ENCODE measurements around the gene INPP5B. TPM values are rescaled to one million over a fixed set of nuclear protein-coding genes. Genes with fewer than 3 reads are reported as not detected.

The INPP5B gene
- total and polyA plus RNA-seq, 2 of the 13 experiments (the other 11 are each of a cell fraction or from before 2014, with no cell fraction given), result 9.0 to 9.8 TPM

DNA sequence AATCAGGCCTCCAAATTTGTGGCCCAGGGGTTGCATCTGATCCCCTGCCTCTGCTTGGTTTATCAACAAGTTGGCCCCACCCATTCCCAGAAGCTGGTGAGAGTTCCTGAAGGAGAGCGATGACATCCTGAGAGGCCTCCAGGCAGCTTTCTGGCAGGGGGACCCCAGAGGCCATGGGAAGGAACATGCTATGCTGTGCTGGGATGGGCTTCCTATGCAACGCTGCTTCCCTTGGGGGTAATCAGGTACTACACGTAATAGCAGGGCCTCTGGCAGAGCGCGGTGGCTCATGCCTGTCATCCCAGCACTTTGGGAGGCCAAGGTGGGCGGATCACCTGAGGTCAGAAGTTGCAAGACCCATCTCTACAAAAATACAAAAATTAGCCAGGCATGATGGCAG is 79.1 kb downstream of the INPP5B start (continued):
- no peak for TF ChIP-seq ZNF607 (CRISPR knock-in tag; IDR thresholded peaks at IDR 0.05; ENCODE audit: borderline replicate concordance)
- TF ChIP-seq, protein P1, sequence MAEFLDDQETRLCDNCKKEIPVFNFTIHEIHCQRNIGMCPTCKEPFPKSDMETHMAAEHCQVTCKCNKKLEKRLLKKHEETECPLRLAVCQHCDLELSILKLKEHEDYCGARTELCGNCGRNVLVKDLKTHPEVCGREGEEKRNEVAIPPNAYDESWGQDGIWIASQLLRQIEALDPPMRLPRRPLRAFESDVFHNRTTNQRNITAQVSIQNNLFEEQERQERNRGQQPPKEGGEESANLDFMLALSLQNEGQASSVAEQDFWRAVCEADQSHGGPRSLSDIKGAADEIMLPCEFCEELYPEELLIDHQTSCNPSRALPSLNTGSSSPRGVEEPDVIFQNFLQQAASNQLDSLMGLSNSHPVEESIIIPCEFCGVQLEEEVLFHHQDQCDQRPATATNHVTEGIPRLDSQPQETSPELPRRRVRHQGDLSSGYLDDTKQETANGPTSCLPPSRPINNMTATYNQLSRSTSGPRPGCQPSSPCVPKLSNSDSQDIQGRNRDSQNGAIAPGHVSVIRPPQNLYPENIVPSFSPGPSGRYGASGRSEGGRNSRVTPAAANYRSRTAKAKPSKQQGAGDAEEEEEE (CRISPR knock-in tag; IDR thresholded peaks at IDR 0.05; ENCODE audit: borderline replicate concordance), result no peak

DNA sequence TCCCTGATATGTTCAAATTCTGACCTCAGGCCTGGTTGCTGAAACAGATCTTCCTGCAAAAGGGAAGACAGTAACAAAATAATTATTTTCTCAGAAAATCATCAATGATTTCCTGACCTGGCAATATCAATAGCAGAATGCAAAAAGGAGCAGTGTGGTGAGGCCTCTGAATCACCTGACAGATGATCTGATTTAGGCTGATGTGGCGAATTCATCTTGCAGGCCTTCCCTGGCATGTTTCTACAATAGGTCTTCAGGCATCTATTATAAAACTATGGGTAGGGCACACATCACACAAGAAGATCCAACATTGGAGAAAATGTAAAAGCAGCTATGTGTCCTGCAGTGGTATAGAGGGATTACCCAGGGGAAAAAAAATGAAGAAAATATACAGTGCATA is 80.4 kb downstream of the INPP5B start:
- POLR2A ChIA-PET, result no interaction called here
- Histone ChIP-seq H4K20me1 (ENCODE audit: insufficient read depth, low read length) (no peaks in the 10 kb centered on the region), H3K27me3 (ENCODE audit: control insufficient read depth in 1 of 2, insufficient read depth in 2 of 2, low read length in 2 of 2) (no peaks in the 10 kb centered on the region; a peak in 1 of 5 replicates), H3K79me2 (ENCODE audit: insufficient read depth, low read length) (no peaks in the 10 kb centered on the region), H3K4me2 (ENCODE audit: low read depth, low read length) (no peak overlapping the region), H3K9me3 (ENCODE audit: low read length) (no peaks in the 10 kb centered on the region), H3K4me3 (replicated peaks in 1 of 3; ENCODE audit: insufficient read depth in 1 of 3, low read depth in 2 of 3, low read length in 3 of 3) (no peak overlapping the region), H3K27ac (ENCODE audit: extremely low read length, insufficient read depth, low read length) (no peak overlapping the region), H3K36me3 (replicated peaks in 1 of 2; ENCODE audit: control insufficient read depth in 1 of 2, insufficient read depth in 2 of 2, low read length in 2 of 2) (peaks cover 7 to 29% of the 10 kb centered on the region in 2 experiments; a peak in 4 of 5 replicates), H3K4me1 (ENCODE audit: insufficient read depth, low read length) (peaks cover 9% of the 10 kb centered on the region), H2AFZ (ENCODE audit: low read length) (no peak overlapping the region), H3K9ac (ENCODE audit: insufficient read depth, low read depth, low read length) (no peak overlapping the region)
- no TSS peak for BruUV-seq (replicated peaks)
- CTCF ChIA-PET (ENCODE audit: low intra/inter-chr PET ratio, low total read pairs), result no interaction called here
- 100% methylated on average over 1 of the region's 1 CpG for WGBS (ENCODE audit: low lambda C conversion rate)
- no peak for ATAC-seq
- in situ Hi-C loops (cut with HindIII; ENCODE audit: extremely low pct_ligation_motif_present, low pct_unique_long_range_greater_than_20kb) (no loop called here), intact Hi-C loops (cut with micrococcal nuclease; ENCODE audit: unreplicated experiment) (no loop called here)
- FAIRE-seq, result no peak
- no peak for DNase-seq (ENCODE audit: low spot score)
- TF ChIP-seq, protein P2, sequence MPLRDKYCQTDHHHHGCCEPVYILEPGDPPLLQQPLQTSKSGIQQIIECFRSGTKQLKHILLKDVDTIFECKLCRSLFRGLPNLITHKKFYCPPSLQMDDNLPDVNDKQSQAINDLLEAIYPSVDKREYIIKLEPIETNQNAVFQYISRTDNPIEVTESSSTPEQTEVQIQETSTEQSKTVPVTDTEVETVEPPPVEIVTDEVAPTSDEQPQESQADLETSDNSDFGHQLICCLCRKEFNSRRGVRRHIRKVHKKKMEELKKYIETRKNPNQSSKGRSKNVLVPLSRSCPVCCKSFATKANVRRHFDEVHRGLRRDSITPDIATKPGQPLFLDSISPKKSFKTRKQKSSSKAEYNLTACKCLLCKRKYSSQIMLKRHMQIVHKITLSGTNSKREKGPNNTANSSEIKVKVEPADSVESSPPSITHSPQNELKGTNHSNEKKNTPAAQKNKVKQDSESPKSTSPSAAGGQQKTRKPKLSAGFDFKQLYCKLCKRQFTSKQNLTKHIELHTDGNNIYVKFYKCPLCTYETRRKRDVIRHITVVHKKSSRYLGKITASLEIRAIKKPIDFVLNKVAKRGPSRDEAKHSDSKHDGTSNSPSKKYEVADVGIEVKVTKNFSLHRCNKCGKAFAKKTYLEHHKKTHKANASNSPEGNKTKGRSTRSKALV (CRISPR knock-in tag; IDR thresholded peaks at IDR 0.05), result no peak
- no peak for TF ChIP-seq HMG20A (CRISPR knock-in tag; IDR thresholded peaks at IDR 0.05; ENCODE audit: borderline replicate concordance)
- no peak for TF ChIP-seq SMARCC2 (IDR thresholded peaks at IDR 0.05)
- TF ChIP-seq, protein P3, sequence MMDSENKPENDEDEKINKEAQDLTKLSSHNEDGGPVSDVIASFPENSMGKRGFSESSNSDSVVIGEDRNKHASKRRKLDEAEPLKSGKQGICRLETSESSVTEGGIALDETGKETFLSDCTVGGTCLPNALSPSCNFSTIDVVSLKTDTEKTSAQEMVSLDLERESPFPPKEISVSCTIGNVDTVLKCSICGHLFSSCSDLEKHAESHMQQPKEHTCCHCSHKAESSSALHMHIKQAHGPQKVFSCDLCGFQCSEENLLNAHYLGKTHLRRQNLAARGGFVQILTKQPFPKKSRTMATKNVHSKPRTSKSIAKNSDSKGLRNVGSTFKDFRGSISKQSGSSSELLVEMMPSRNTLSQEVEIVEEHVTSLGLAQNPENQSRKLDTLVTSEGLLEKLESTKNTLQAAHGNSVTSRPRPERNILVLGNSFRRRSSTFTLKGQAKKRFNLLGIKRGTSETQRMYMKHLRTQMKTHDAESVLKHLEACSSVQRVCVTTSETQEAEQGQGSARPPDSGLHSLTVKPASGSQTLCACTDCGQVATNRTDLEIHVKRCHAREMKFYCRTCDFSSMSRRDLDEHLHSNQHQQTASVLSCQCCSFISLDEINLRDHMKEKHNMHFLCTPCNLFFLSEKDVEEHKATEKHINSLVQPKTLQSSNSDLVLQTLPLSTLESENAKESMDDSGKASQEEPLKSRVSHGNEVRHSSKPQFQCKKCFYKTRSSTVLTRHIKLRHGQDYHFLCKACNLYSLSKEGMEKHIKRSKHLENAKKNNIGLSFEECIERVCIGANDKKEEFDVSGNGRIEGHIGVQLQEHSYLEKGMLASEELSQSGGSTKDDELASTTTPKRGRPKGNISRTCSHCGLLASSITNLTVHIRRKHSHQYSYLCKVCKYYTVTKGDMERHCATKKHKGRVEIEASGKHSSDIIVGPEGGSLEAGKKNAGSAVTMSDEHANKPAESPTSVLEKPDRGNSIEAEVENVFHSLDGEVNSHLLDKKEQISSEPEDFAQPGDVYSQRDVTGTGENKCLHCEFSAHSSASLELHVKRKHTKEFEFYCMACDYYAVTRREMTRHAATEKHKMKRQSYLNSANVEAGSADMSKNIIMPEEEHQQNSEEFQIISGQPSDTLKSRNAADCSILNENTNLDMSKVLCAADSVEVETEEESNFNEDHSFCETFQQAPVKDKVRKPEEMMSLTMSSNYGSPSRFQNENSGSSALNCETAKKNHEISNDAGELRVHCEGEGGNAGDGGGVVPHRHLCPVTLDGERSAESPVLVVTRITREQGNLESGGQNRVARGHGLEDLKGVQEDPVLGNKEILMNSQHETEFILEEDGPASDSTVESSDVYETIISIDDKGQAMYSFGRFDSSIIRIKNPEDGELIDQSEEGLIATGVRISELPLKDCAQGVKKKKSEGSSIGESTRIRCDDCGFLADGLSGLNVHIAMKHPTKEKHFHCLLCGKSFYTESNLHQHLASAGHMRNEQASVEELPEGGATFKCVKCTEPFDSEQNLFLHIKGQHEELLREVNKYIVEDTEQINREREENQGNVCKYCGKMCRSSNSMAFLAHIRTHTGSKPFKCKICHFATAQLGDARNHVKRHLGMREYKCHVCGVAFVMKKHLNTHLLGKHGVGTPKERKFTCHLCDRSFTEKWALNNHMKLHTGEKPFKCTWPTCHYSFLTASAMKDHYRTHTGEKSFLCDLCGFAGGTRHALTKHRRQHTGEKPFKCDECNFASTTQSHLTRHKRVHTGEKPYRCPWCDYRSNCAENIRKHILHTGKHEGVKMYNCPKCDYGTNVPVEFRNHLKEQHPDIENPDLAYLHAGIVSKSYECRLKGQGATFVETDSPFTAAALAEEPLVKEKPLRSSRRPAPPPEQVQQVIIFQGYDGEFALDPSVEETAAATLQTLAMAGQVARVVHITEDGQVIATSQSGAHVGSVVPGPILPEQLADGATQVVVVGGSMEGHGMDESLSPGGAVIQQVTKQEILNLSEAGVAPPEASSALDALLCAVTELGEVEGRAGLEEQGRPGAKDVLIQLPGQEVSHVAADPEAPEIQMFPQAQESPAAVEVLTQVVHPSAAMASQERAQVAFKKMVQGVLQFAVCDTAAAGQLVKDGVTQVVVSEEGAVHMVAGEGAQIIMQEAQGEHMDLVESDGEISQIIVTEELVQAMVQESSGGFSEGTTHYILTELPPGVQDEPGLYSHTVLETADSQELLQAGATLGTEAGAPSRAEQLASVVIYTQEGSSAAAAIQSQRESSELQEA (CRISPR knock-in tag; IDR thresholded peaks at IDR 0.05; ENCODE audit: not compliant biosample characterization), result no peak
- no peak for TF ChIP-seq NR2F2 (IDR thresholded peaks at IDR 0.05; ENCODE audit: borderline replicate concordance, low read depth)
- TF ChIP-seq ZNF10 (CRISPR knock-in tag; IDR thresholded peaks at IDR 0.05; ENCODE audit: borderline replicate concordance, low read depth), result no peak
- TF ChIP-seq ZMYM3 (CRISPR knock-in tag; IDR thresholded peaks at IDR 0.05), result no peak
- TF ChIP-seq TEAD2 (CRISPR knock-in tag; IDR thresholded peaks at IDR 0.05), result no peak
- no peak for TF ChIP-seq MBNL3 (CRISPR knock-in tag; conservative IDR thresholded peaks at IDR 0.05)
- no peak for TF ChIP-seq ATF1 (CRISPR knock-in tag; IDR thresholded peaks at IDR 0.05)
- no peak for TF ChIP-seq ZNF672 (CRISPR knock-in tag; IDR thresholded peaks at IDR 0.05)
